Testis (tissue), 2 donors: ENCODE data around the gene DHX9.

Experiments used
- CTCF ChIP-seq, 3 experiments: fragments of 450-650 bp in 2 of 3; fragments of 200-600 bp in 1 of 3; sonication (generic) in 1 of 3; IDR thresholded peaks; one replicate each; pipeline ENCODE4 v1.5.1; 2016 to 2019; ENCODE audit warnings: antibody characterized with exemption in 3 of 3, mild to moderate bottlenecking in 2 of 3, moderate library complexity in 1 of 3
- POLR2A ChIP-seq: fragments of 450-650 bp; IDR thresholded peaks from one replicate; pipeline ENCODE4 v1.6.1; 2017; ENCODE audit warnings: antibody characterized with exemption, mild to moderate bottlenecking, moderate library complexity

GRCh38 chr1:182807907-182808306 lies 31.2 kb upstream of the DHX9 start:
- TF ChIP-seq CTCF (IDR thresholded peaks at IDR 0.05) (no peak), POLR2A (no peak)
